GM12872 (cell line): ENCODE measurements around the gene IGSF11.

ENCODE experiments used
- CTCF ChIP-seq: IDR thresholded peaks from 3 replicates; pipeline ENCODE4 v1.5.1; 2011; ENCODE audit warnings: low read depth, mild to moderate bottlenecking, low read length, moderate library complexity; ENCODE audit not compliant: insufficient read depth

The IGSF11 gene

DNA sequence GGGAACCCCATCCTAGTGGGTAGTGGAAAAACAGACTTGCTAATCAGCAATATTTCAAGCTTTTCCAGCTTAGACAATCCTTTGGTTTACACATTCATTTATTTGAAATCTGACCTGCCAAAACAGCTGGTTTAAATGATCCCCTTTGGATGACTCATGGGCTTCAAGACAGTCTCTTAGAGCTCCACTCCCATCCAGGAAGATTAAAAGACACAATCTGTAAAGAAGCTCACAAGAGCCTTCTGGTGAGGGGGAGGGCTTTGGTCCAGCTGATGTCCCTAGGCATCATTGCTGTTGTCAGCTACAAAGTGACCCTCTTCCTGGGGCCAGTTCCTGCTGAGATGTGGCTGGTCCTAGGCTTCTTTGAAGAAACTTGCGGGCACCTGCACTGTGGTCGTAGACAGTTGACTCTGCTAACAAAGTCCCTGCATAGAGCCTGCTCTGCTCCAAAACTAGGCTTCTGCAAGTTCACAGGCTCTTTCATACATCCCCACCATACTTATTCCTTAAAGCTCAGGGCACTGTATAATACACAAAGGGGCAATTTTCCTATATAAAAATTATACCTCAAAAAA, 73.7 kb downstream of the IGSF11 start:
- no peak for TF ChIP-seq CTCF

- no peak for TF ChIP-seq CTCF
Measured at GRCh38 chr3:118955914-118956556, 78.6 kb downstream of the IGSF11 start.

GRCh38 chr3:118951089-118951488, 83.6 kb downstream of the IGSF11 start:
- no peak for TF ChIP-seq CTCF

GRCh38 chr3:118949113-118949760, 85.4 kb downstream of the IGSF11 start:
- TF ChIP-seq CTCF, result no peak

- no peak for TF ChIP-seq CTCF
Measured at GRCh38 chr3:118948146-118948545, 86.5 kb downstream of the IGSF11 start.

GRCh38 chr3:118946449-118946848, 88.2 kb downstream of the IGSF11 start:
- no peak for TF ChIP-seq CTCF

- no peak for TF ChIP-seq CTCF
Measured at GRCh38 chr3:118945834-118946233, 88.8 kb downstream of the IGSF11 start.
